Gastroesophageal sphincter (tissue), 4 donors: ENCODE results near the gene EEF2K. TPM values are rescaled to one million over a fixed set of nuclear protein-coding genes. Genes with fewer than 3 reads are reported as not detected.

Experiments used
- ATAC-seq: fragments of 150-250 bp; one replicate; pipeline ENCODE4 v1.9.1; 2016; ENCODE audit warnings: mild to moderate bottlenecking, moderate library complexity
- H3K27ac ChIP-seq, 4 donors: fragments of 200-600 bp; sonication (generic) in 3 of 4; 1 replicate in 3 of 4; 2 replicates in 1 of 4; pipeline ENCODE4 v1.5.1; 2016 to 2019
- H3K27me3 ChIP-seq: fragments of 200-600 bp; sonication (generic); one replicate; pipeline ENCODE4 v1.5.1; 2019
- H3K36me3 ChIP-seq, 2 donors: fragments of 200-600 bp; sonication (generic); one replicate each; pipeline ENCODE4 v1.5.1; 2019; ENCODE audit warnings: control low read depth in 1 of 2
- H3K4me1 ChIP-seq, 3 donors: fragments of 200-600 bp; sonication (generic); 1 replicate in 2 of 3; 2 replicates in 1 of 3; pipeline ENCODE4 v1.5.1; 2016 to 2019; ENCODE audit warnings: control low read depth in 2 of 3
- H3K4me3 ChIP-seq, 2 donors: fragments of 200-600 bp; sonication (generic); one replicate each; pipeline ENCODE4 v1.5.1; 2019; ENCODE audit warnings: mild to moderate bottlenecking in 1 of 2, moderate library complexity in 1 of 2
- H3K9me3 ChIP-seq, 3 donors: fragments of 200-600 bp; sonication (generic); one replicate each; pipeline ENCODE4 v1.5.1; 2017 to 2019; ENCODE audit warnings: control low read depth in 2 of 3
- CTCF ChIP-seq, 4 experiments: fragments of 200-600 bp in 2 of 4; fragments of 450-650 bp in 2 of 4; sonication (generic) in 1 of 4; IDR thresholded peaks; one replicate each; pipeline ENCODE4 v1.5.1; 2017 to 2019; ENCODE audit warnings: antibody characterized with exemption in 4 of 4, mild to moderate bottlenecking in 2 of 4, moderate library complexity in 2 of 4
- EP300 ChIP-seq: sonication (generic); formaldehyde crosslinking; IDR thresholded peaks from one replicate; pipeline ENCODE4 v1.6.1; 2017; ENCODE audit warnings: antibody characterized with exemption, mild to moderate bottlenecking
- POLR2A ChIP-seq, 2 donors: fragments of 450-650 bp; IDR thresholded peaks; one replicate each; pipeline ENCODE4 v1.6.1; 2017; ENCODE audit warnings: antibody characterized with exemption in 2 of 2, mild to moderate bottlenecking in 2 of 2, moderate library complexity in 1 of 2
- POLR2AphosphoS5 ChIP-seq: sonication (generic); formaldehyde crosslinking; IDR thresholded peaks from one replicate; pipeline ENCODE4 v1.6.1; 2017; ENCODE audit warnings: antibody characterized with exemption
- WGBS, 2 donors: methylation state at CpG; one replicate each; pipeline ENCODE4 v1.1.5; 2018; ENCODE audit warnings: low coverage in 1 of 2; 5-methylcytosine and 5-hydroxymethylcytosine counted together
- total RNA-seq, 4 donors: library from RNA; depleted of rRNA; stranded (reverse); fragments of >200 nt; gene quantifications; one replicate each; pipeline ENCODE4 v1.1.0, GENCODE V29; 2016

EEF2K gene
- total RNA-seq, 4 donors from 2014 or later, result 31.3 to 38.9 (median 34.8) TPM

- Histone ChIP-seq H3K27me3 (no peaks in the 10 kb centered on the region), H3K4me3 (no peak overlapping the region), H3K27ac (no peak overlapping the region), H3K4me1 (no peaks in the 10 kb centered on the region), H3K9me3 (peaks cover 0 to 5% (median 0%) of the 10 kb centered on the region in 3 donors), H3K36me3 (peaks cover 0 to 98% of the 10 kb centered on the region in 2 donors)
- 60% methylated on average over 1 of the region's 6 CpGs; no CpG with 5 or more reads in 1 of the 2 donors for WGBS, 2 donors
- no peak for TF ChIP-seq POLR2A (IDR thresholded peaks at IDR 0.05)
- no peak for TF ChIP-seq EP300
- TF ChIP-seq POLR2AphosphoS5, result no peak
- TF ChIP-seq CTCF (IDR thresholded peaks at IDR 0.05), result no peak
- ATAC-seq, result peak; percentile 39
Measured at GRCh38 chr16:22250522-22250921, 44.4 kb downstream of the EEF2K start.

- H3K27ac ChIP-seq, result no peak overlapping the region
- no peaks in the 10 kb centered on the region for H3K4me1 ChIP-seq
- WGBS, 2 donors, result 62% methylated on average over 2 of the region's 5 CpGs; no CpG with 5 or more reads in 1 of the 2 donors
- H3K4me3 ChIP-seq, result no peak overlapping the region
- no peak for ATAC-seq
- H3K9me3 ChIP-seq, result peaks cover 0 to 8% (median 0%) of the 10 kb centered on the region in 3 donors
- H3K36me3 ChIP-seq, result peaks cover 0 to 100% of the 10 kb centered on the region in 2 donors
- no peaks in the 10 kb centered on the region for H3K27me3 ChIP-seq
- no peak for TF ChIP-seq POLR2A (IDR thresholded peaks at IDR 0.05)
- no peak for TF ChIP-seq CTCF (IDR thresholded peaks at IDR 0.05)
- no peak for TF ChIP-seq EP300
- TF ChIP-seq POLR2AphosphoS5, result no peak
Measured at GRCh38 chr16:22252317-22252716, 46.2 kb downstream of the EEF2K start.

GRCh38 chr16:22253272-22253671 lies 47.2 kb downstream of the EEF2K start:
- WGBS, 2 donors, result 89 to 92% methylated on average over 2 to 5 of the region's 5 CpGs
- peaks cover 0 to 100% of the 10 kb centered on the region in 2 donors for H3K36me3 ChIP-seq
- TF ChIP-seq POLR2A (IDR thresholded peaks at IDR 0.05) (no peak), EP300 (no peak), POLR2AphosphoS5 (no peak), CTCF (IDR thresholded peaks at IDR 0.05) (no peak)
- peaks cover 0 to 11% (median 0%) of the 10 kb centered on the region in 3 donors for H3K9me3 ChIP-seq
- ATAC-seq, result no peak
- H3K27ac ChIP-seq, result no peak overlapping the region
- H3K27me3 ChIP-seq, result no peaks in the 10 kb centered on the region
- H3K4me3 ChIP-seq, result no peak overlapping the region
- no peaks in the 10 kb centered on the region for H3K4me1 ChIP-seq

GRCh38 chr16:22255335-22255734 lies 49.3 kb downstream of the EEF2K start:
- no peaks in the 10 kb centered on the region for H3K4me1 ChIP-seq
- WGBS, 2 donors, result 100% methylated on average over 1 of the region's 1 CpG; no CpG with 5 or more reads in 1 of the 2 donors
- H3K4me3 ChIP-seq, result no peak overlapping the region
- H3K27ac ChIP-seq, result no peak overlapping the region
- H3K27me3 ChIP-seq, result no peaks in the 10 kb centered on the region
- H3K36me3 ChIP-seq, result peaks cover 0 to 100% of the 10 kb centered on the region in 2 donors
- no peak for ATAC-seq
- TF ChIP-seq POLR2A (IDR thresholded peaks at IDR 0.05) (no peak), POLR2AphosphoS5 (no peak), CTCF (IDR thresholded peaks at IDR 0.05) (no peak), EP300 (no peak)
- H3K9me3 ChIP-seq, result peaks cover 0 to 17% (median 0%) of the 10 kb centered on the region in 3 donors

GRCh38 chr16:22257440-22257839 lies 51.4 kb downstream of the EEF2K start:
- Histone ChIP-seq H3K9me3 (peaks cover 0 to 17% (median 0%) of the 10 kb centered on the region in 3 donors), H3K4me1 (no peaks in the 10 kb centered on the region), H3K27me3 (no peaks in the 10 kb centered on the region), H3K4me3 (no peak overlapping the region), H3K36me3 (peaks cover 0 to 100% of the 10 kb centered on the region in 2 donors), H3K27ac (no peak overlapping the region)
- TF ChIP-seq POLR2A (IDR thresholded peaks at IDR 0.05) (no peak), CTCF (IDR thresholded peaks at IDR 0.05) (no peak), EP300 (no peak), POLR2AphosphoS5 (no peak)
- WGBS, 2 donors, result 100% methylated on average over 2 of the region's 13 CpGs; no CpG with 5 or more reads in 1 of the 2 donors
- no peak for ATAC-seq
